ENCODE data around the gene NR3C2.

Gene NR3C2

GRCh38 chr4:148375584-148375983, 66.6 kb downstream of the NR3C2 start:
- no peaks in the 10 kb centered on the region for H3K4me1 ChIP-seq (ENCODE audit: low read length)
- no peak for TF ChIP-seq EZH2 (optimal IDR thresholded peaks at IDR 0.05; ENCODE audit: low read depth, low read length)
- TF ChIP-seq EZH2phosphoT487 (IDR thresholded peaks at IDR 0.05; ENCODE audit: low read length): no peak
- TF ChIP-seq, protein P1, sequence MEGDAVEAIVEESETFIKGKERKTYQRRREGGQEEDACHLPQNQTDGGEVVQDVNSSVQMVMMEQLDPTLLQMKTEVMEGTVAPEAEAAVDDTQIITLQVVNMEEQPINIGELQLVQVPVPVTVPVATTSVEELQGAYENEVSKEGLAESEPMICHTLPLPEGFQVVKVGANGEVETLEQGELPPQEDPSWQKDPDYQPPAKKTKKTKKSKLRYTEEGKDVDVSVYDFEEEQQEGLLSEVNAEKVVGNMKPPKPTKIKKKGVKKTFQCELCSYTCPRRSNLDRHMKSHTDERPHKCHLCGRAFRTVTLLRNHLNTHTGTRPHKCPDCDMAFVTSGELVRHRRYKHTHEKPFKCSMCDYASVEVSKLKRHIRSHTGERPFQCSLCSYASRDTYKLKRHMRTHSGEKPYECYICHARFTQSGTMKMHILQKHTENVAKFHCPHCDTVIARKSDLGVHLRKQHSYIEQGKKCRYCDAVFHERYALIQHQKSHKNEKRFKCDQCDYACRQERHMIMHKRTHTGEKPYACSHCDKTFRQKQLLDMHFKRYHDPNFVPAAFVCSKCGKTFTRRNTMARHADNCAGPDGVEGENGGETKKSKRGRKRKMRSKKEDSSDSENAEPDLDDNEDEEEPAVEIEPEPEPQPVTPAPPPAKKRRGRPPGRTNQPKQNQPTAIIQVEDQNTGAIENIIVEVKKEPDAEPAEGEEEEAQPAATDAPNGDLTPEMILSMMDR (IDR thresholded peaks at IDR 0.05; ENCODE audit: low read length): no peak
- no peaks in the 10 kb centered on the region for H3K9me3 ChIP-seq (replicated peaks; ENCODE audit: insufficient read depth, low read length)
- DNase-seq: no peak
- H4K20me1 ChIP-seq (ENCODE audit: insufficient read depth, low read length): no peaks in the 10 kb centered on the region
- no peaks in the 10 kb centered on the region for H3K36me3 ChIP-seq (replicated peaks; ENCODE audit: insufficient read depth, low read length)
- no peak overlapping the region for H3K9ac ChIP-seq (ENCODE audit: low read length)
- H3F3A ChIP-seq (ENCODE audit: insufficient read depth, low read length): no peaks in the 10 kb centered on the region
- peak overlapping the region; percentile 8; the same call in 1 of the 2 replicates for H3K4me2 ChIP-seq (ENCODE audit: low read depth, low read length)
- H3K4me3 ChIP-seq (ENCODE audit: low read length): no peak overlapping the region
- no peaks in the 10 kb centered on the region for H3K9me2 ChIP-seq (replicated peaks; ENCODE audit: insufficient read depth, low read length)
- H3K79me2 ChIP-seq (ENCODE audit: low read length): no peaks in the 10 kb centered on the region
- H3K27ac ChIP-seq (ENCODE audit: low read length): no peak overlapping the region
- no peaks in the 10 kb centered on the region for H3K27me3 ChIP-seq (replicated peaks; ENCODE audit: insufficient read depth, low read length)
- no peak overlapping the region for H2AFZ ChIP-seq (ENCODE audit: low read length)

DNA sequence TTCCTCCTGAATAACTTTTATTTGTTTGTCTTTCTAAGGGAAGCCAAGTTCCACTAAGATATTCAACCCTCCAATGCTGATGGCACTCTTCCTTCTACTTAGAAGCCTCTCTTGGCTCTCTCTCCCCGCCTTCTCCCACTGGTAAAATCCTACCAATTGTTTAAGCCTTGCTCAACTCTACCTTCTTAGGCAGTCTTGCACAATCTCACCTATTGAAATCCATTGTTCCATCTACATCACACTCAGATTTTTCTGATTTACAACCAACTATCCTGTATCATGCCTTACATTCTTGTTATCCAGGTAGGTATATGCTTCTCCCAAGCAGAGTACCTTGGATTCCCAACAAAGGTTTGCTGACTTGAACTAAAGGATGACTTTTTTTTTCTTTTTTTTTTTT, 69.1 kb downstream of the NR3C2 start:
- no peak overlapping the region for H3K4me3 ChIP-seq (ENCODE audit: low read length)
- no peaks in the 10 kb centered on the region for H4K20me1 ChIP-seq (ENCODE audit: insufficient read depth, low read length)
- no peaks in the 10 kb centered on the region for H3K27me3 ChIP-seq (replicated peaks; ENCODE audit: insufficient read depth, low read length)
- no peak overlapping the region for H3K9ac ChIP-seq (ENCODE audit: low read length)
- TF ChIP-seq EZH2phosphoT487 (IDR thresholded peaks at IDR 0.05; ENCODE audit: low read length): no peak
- TF ChIP-seq EZH2 (optimal IDR thresholded peaks at IDR 0.05; ENCODE audit: low read depth, low read length): no peak
- TF ChIP-seq, protein P1 (IDR thresholded peaks at IDR 0.05; ENCODE audit: low read length): no peak
- H3F3A ChIP-seq (ENCODE audit: insufficient read depth, low read length): no peaks in the 10 kb centered on the region
- H3K4me1 ChIP-seq (ENCODE audit: low read length): no peaks in the 10 kb centered on the region
- H3K36me3 ChIP-seq (replicated peaks; ENCODE audit: insufficient read depth, low read length): no peaks in the 10 kb centered on the region
- H3K9me2 ChIP-seq (replicated peaks; ENCODE audit: insufficient read depth, low read length): no peaks in the 10 kb centered on the region
- H3K79me2 ChIP-seq (ENCODE audit: low read length): no peaks in the 10 kb centered on the region
- no peak overlapping the region for H3K4me2 ChIP-seq (ENCODE audit: low read depth, low read length)
- DNase-seq: no peak
- H3K27ac ChIP-seq (ENCODE audit: low read length): no peak overlapping the region
- H2AFZ ChIP-seq (ENCODE audit: low read length): no peak overlapping the region
- no peaks in the 10 kb centered on the region for H3K9me3 ChIP-seq (replicated peaks; ENCODE audit: insufficient read depth, low read length)

GRCh38 chr4:148369919-148370318, 72.3 kb downstream of the NR3C2 start:
- Histone ChIP-seq H3K36me3 (replicated peaks; ENCODE audit: insufficient read depth, low read length) (no peaks in the 10 kb centered on the region), H3K9me2 (replicated peaks; ENCODE audit: insufficient read depth, low read length) (no peaks in the 10 kb centered on the region), H3K27me3 (replicated peaks; ENCODE audit: insufficient read depth, low read length) (no peaks in the 10 kb centered on the region), H3K4me1 (ENCODE audit: low read length) (no peaks in the 10 kb centered on the region), H3K27ac (ENCODE audit: low read length) (no peak overlapping the region), H3F3A (ENCODE audit: insufficient read depth, low read length) (no peaks in the 10 kb centered on the region), H3K4me3 (ENCODE audit: low read length) (no peak overlapping the region), H3K4me2 (ENCODE audit: low read depth, low read length) (no peak overlapping the region), H3K9ac (ENCODE audit: low read length) (no peak overlapping the region), H2AFZ (ENCODE audit: low read length) (no peak overlapping the region), H3K79me2 (ENCODE audit: low read length) (no peaks in the 10 kb centered on the region), H3K9me3 (replicated peaks; ENCODE audit: insufficient read depth, low read length) (no peaks in the 10 kb centered on the region), H4K20me1 (ENCODE audit: insufficient read depth, low read length) (no peaks in the 10 kb centered on the region)
- TF ChIP-seq, protein P1 (IDR thresholded peaks at IDR 0.05; ENCODE audit: low read length): no peak
- TF ChIP-seq EZH2 (optimal IDR thresholded peaks at IDR 0.05; ENCODE audit: low read depth, low read length) (no peak), EZH2phosphoT487 (IDR thresholded peaks at IDR 0.05; ENCODE audit: low read length) (no peak)
- DNase-seq: no peak
